Measurements from ENCODE around the gene EPAS1.

Gene EPAS1

DNA sequence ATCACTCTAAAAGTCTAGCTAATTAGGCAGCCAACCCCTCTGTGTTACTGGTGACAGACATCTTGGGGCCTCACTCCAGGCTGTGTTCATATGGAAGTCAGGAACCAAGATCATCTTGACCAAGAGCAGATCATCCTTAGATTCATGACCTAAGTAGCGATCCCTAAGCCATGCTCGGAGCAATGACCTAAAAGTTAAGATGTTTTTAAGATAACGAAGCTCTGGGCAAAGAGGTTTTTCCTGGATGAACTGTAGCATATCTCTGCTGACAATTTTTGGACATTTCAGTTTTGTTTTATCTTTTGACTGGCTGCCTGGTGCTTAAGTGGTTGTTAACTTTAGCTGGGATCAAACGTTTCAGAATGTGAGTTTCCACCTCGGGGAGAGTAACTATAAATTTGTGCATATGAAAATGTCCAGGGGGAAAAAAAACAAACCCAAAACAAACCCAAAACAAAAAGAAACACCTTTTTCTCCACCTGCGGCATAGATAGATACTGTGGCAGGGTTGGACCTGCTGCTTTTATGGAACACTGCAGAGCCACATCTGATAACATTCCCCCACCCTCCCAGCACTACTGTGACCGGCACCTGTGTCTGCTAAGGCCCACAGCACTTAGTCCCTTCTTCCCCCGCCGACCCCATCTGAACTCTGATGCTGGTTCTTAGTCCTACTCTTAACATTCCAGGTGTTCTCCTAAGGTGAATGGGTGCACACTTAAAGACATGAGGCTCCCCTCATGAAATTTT, 45.5 kb downstream of the EPAS1 start:
- DNase-seq = no peak

DNA sequence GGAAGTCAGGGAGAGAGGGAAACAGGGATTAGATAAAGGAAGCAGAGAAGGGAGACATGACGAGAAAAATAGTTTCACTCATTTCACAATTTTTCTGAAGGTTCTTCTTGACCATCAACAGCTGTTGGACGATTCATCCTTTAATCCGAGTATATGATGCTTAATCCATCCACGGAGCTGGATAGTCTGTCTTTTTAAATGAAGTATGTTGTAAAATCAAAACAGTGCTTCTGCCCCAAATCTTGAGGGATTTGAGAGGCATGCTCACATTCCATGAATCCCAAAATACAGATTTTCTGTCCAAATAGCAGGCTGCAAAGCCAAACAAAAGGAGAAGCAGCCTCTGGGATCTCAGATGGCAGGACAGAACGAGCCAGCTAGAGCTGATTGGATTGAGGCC, 47.5 kb downstream of the EPAS1 start:
- no peak for DNase-seq

DNA sequence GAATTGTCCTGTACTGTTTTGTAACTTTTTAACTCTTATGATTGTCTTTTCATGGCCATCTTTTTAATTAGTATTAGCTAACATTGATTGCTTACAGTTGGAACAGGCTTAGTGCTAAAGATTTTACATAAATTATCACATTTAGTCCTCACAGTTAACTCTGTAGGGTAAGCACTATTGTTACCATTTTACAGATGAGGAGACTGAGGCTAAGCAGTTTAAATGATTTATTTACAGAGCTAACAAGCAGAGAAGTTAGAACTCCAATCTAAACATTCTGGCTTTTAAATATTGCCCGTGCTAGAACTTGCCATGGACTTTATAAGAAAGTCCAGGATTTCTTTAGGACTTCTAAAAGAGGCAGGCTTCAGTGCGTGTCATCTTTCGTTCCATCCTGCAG, 48.6 kb downstream of the EPAS1 start:
- no peak for DNase-seq

DNA sequence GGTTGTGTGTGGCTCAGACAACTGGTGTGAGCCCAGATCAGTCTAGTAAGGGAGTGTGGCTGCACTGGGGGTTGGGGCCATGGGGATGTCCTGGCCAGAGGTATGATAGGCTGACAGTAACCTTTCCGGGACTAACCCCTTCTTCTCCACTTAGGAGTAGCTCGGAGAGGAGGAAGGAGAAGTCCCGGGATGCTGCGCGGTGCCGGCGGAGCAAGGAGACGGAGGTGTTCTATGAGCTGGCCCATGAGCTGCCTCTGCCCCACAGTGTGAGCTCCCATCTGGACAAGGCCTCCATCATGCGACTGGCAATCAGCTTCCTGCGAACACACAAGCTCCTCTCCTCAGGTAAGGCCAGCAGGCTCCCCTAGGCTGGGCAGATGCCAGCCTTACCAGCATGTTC, 49.5 kb downstream of the EPAS1 start:
- no peak for DNase-seq

DNA sequence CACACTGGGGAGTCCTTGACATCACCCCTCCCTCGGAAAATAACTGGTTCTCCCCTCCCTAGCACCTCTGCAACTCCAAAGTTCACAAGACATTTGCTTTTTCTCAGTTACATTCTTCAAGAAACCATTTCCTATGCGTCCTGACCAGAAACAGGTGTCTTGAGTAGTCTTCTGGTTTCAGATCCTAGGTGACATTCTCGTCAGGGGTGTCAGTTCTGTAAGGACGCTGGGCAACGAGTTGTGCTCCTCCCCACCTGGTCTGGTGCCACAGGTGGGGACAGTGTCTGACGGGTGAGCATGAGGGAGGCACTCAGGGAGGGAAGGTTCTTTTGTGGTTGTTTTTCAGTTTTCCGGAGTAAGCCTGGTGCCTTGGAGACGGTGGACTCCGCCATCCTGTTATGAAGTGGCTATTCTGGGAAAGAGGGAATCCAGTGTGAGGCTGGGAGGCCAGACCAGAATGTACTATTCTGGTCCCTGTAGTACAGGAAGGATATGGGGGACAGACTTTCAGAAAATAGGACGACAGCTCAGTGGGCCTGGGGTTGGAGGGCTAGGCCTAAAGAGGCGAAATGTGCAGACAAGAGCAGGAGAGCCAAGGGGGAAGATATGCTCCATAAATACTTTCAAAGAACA, 50.6 kb downstream of the EPAS1 start:
- no peak for DNase-seq

DNA sequence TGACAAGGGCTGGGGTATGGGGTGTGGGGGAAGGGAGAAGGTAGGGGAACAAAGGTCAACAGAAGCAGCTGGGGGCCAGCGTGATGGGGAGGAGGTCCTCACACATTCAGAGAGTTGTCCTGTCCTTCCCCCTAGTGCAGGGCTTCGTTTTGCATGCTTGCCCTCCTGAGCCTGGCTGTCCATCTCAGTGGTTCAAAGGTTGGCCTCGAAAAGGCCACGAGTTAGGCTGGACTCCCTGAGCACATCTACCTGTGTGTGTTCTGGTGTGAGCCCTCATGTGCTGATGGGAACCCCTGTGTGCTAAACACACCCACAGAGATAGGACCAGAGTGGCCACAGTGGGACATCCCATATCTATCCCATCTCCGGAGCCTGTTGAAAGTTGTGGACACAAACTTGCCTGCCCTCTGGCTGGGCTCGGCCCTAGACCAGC, 51.9 kb downstream of the EPAS1 start:
- no peak for DNase-seq

DNA sequence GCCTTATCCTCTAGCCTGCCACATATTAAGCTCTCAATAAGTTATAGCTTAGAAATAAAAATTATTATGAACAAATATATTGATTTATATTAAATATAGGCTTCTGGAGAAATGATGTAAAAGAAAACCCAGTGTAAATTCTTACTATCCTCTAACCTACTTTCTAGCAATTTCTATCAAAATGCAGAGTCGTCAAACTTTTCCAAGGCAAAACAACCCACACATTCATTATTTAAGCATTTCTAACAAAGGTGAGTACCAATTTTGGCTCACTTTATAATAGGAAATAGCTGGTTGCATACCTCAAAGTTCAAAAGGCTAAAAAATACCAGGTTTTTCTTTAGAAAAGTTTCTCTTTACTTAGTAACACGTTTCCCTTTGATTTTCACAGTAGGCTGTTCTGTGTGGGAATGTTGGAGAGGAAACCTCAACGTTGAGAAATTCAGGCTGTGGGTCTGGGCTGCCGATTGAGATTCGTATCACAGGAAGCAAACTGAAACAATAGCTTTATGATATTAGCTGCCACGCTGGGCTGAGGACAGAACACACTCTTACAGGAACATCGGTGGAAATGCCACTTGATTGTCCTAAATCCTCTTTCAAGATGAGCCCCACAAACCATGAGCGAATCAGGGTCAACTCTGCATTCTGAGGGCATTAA, 53.0 kb downstream of the EPAS1 start:
- DNase-seq = no peak

DNA sequence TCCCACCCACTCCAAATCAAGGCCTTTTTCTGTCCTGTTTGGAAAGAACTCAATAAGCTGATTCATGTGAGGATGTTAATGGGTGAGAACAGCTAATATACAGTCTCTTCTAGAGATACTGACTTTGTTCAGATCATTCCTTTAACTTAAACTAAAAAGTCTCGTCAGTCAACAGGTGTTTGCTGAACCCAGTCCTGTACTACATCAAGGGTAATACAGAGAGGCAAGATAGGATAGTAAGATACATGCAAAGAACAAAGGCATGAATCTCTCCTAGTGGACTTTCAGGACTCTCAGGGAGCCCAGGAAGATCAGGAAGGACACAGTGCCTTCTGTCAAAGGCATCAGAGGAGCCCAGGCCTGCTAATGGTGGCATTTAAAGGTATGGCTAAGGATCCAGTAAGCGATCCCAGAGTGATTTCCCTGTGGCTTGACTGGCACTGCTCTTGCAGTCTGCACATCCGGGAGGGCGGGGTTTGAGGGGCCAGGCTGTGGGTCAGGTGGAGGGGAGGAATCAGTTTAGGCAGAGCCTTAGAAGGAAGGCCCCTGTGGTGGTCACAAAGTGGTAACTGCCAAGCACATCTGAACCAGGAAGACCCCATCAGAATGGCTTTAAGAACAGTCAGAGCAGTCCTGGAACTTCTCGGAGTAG, 54.0 kb downstream of the EPAS1 start:
- no peak for DNase-seq

DNA sequence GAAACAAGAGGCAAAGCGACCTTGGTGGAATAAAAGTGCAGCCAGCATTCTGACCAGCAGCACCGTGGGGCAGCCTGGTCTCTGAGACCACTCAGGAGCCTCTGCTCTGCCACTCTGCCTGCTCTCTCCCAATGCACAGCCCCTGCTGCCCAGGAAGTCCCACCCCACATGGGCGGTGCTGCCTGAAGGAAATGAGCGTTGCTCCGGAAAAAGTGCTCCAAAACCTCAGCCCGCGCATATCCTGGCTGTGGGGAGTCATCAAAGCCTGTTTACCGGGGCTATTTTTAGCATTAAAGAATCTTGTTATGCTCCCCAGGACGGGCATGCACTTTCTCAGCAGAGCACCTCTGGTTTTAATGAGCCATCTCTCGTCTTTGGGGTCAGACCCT, 54.5 kb downstream of the EPAS1 start:
- no peak for DNase-seq

DNA sequence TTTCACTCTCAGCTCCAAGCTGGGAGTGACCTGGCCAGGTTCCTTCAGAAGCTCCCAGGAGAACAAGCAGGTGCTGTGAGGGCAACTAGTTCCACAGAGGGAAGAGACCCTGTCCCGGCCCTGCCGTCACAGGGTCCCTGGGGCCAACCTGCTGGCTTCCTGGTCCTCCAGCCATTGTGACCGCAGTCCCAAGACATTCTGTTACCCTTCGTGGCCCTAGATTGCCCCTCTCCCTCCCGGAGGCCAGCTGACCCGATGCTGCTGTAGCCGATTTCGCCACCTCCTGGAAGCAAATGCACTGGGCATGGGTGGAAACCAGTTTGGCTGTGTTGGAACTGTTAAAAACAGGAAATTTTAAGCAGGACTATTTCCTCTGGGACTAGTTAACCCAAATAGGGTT, 55.4 kb downstream of the EPAS1 start:
- DNase-seq = no peak

DNA sequence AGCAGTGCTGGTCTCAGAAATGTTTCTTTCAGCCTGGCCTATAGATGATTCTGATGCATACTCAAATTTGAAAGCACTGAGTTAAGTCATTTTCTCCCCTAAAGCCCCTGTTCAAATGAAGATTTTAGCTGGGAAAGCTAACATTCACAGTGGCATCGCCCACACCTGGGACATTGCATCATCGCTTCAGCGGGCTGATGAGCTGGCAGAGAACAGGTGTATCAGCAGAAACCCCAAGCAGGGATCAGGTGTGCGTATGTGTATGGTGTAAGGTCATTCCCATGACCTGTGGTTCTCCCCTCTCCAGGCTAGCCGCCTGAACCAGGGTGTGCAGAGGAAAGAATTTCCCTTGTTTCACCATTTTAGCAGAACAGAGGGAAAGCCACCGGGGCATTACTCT, 56.3 kb downstream of the EPAS1 start:
- DNase-seq = peak; percentile 17

DNA sequence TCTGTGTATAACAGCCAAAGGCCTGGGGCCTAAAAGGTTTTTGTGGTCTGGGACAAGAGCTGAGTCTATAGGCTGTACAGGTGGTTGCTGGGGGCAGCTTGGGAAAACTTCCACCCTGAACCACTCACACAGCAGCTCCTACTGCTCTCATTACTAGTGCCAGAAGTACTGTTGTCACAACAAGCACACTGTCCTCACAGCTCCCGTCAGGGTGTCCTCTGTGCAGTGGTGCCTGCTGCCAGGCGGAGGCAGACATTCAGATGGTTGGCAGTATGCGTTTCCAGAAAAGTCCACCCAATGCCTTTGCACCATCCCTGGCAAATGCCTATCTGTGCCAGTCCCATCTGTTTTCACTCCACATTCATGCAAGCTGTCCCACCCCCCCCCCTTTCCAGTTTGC, 58.5 kb downstream of the EPAS1 start:
- no peak for DNase-seq

DNA sequence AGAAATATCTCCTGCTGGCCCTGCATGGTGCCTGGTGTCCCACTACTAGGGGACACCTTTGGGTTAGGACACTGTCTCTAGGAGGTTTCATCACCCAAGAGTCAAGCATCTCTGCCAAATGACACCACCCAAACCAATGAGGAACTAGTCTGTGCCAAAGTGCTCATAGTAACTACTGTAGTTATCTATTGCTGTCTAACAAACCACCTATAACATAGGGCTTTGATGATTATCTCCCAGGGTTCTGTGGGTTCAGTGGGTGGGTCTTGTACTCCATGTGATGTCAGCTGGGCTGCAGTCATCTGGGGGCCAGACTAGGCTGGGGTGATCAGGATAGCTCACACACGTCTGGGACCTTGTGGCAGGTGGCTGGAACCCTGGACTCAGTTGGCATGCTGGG, 59.8 kb downstream of the EPAS1 start:
- DNase-seq = no peak

DNA sequence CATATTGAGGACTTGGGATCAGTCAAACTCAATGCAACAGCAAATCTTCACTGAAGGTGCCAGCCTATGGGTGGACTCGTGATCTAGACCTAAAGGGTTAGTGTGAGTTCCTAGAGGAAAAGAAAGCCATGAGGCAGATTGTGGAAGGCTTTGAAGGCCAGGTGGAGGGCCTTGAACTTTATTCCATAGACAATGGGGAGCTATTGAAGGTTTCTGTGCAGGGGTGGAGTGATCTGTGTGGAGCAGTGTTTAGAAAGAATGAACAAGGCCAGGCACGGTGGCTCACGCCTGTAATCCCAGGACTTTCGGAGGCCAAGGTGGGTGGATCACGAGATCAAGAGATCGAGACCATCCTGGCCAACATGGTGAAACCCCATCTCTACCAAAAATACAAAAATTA, 61.5 kb downstream of the EPAS1 start:
- no peak for DNase-seq

DNA sequence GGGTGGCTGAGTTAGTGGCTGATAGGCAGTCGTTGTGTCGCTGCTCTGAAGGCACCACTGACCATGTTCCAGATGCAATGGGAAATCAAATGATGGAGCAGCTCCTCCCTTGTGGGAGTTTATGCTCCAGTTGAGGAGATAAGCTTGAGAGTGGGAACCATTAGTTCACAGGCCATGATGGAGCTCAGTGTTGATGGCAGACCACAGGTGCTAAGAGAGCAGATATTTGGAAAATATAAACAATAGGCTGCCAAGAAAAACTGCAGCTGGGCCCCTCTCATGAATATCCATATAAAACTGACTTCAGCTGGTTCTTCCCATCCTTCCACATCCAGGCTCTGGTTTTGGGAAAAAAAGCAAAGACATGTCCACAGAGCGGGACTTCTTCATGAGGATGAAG, 63.1 kb downstream of the EPAS1 start:
- DNase-seq = no peak

DNA sequence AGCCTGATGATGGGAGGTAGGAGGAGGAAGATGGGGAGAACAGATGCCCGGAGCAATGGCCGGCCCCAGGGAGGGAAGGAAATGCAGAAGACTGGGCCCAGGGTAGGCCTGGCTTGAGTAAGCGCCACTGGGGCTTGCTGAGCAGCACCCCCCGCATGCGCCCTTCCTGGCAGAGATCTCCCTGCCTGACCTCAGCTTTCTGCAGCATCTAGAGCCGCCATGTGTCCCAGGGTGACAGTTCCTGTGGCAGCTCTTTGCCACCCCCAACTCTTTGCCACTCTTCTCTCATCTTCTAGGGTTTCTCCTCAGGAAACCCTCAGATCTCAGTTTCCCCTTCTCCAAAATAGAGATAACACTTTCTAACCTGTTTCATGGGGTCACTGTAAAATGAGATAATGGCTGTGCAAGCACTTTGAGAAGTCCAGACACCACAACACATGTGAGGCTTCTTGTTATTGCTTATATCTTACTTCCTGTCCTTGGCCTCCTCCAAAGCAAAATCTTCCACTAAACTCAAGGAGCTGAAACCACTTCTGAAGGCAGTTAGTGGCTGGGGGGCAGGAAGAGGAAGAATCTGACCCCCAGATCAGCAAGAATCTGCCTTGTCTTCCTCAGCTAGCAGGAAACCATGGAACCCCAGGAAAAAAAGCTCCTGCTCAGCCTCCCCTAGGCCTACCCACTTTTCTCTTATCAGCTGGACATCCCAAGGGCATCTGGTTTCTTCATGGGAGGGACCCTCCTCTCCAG, 64.9 kb downstream of the EPAS1 start:
- no peak for DNase-seq

DNA sequence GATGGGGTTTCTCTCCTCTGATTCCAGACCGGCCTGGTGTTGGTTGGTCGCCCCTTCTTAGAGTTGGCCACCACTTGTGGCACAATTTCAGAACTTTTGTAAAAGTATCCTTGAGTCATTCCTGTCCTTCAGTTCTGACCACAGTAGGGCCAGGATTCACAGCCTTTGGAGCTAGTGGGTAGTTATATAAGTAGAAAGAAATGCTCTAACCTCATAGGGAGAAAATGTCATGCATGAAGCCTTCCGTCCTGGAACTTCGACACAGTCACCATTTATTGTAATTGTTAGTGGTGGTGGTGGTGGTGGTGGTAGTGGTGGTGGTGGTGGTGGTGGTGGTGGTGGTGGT, 65.4 kb downstream of the EPAS1 start:
- DNase-seq = no peak

DNA sequence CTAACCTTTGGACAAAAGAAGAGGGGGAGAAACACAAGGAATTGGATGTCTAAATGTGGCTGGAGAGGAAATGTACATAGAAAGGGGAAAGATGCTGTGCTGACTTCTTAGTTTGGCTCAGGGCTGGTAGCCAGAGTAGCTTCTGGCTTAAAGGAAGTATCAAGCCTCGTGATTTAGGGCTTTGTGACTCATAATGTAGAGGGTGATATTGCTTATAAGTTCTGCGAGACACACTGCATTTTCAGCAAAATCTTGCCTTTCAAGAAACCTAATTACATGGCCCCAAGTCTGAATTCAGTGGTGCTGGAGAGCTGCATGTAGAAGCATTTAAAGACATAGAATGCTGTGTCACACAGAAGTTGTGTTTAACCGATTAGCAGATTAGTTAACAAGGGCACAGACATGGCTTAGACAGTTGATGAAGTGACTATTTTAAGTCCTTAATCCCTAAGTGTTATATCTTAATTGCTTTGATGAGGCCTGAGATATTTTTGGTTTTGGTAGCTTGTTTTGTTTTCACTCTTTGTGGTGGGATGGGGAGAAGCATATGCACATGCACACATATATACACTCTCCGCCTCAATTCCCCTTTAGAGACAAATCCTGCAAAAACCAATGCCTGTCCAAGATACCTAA, 66.4 kb downstream of the EPAS1 start:
- DNase-seq = no peak

DNA sequence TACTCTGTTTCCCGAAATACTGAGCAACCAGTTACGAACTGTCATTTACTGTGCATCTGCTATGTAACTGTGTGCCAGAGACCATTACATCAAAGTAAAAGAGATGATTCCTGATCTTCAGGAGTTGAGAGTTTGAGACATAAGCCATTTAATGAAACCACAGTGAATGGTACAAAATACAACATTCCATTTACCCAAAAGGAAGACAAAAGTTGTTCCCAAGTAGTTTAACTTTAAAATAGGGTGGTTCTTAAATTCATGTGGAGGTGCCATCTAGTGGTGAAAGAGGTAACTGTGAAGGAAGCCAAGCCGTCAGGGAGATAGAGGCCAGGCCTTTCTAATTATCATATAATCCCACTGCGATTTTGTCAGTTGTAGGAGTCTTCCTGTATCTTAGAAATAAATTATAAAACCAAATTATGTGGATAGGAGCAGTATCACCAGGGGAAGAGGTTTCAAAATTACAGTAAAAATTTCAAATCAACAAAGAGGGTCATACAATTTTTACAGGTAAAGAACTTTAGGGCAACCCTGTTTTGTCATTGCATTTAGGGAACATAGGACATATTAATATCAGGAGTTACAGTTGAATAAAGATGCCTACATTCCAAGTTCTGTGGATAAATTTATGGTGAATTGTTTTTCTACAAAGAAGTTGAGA, 67.7 kb downstream of the EPAS1 start:
- peak; percentile 14 for DNase-seq

DNA sequence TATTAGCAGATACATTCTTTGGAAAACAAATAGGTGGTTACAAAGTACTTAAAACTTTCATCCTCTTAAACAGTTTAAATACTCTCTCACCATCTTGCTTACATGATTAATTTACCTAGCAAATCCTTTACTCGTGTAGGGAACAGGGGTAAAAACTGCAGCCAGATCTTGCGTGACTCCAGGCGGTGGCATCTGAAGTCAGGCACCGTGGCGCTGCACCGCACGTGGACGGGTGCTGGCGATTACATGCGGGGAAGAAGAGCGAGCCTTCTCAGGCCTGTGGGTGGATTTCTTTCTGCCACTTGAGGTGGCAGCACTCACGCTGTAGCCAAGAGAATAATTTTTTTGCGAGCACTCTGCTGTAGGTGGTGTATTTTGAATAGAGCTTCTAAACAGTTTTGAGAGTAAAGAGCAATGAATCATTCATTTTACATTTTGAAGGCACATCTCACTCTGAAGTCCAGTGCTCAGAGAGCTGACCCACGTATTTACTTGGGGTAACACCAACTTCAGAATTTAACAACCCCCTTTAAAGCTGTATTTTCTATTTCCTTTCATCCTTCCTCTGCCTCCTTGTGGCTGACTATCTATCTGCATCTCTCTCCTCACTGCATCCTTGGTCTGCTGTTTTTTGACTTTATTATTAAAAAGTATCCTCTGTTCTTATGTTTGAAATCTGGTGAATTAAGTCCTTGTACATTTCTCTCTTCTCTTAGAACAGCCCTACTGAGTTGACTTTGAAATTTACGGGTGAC, 68.9 kb downstream of the EPAS1 start:
- no peak for DNase-seq

DNA sequence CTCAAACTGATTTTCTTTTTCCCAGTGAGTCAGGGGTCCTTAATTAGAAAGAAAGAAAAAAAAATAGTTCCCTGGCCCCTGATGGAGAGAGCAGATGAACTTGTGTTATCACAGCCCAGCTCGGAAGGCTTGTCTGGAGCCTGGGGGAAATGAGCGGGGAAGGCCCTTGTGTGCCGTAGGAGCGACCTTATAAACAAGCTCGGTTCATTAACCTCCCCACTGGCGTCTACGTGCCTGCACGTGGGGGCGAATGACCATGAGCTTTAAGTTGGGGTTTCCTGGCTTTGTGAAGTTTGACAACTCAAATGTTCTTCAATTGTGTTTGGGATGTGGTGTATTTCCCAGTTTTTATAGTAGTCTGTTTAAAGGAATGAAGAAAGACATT, 69.5 kb downstream of the EPAS1 start:
- DNase-seq = no peak
